ENCODE measurements around the gene STAT1.

Gene STAT1

DNA sequence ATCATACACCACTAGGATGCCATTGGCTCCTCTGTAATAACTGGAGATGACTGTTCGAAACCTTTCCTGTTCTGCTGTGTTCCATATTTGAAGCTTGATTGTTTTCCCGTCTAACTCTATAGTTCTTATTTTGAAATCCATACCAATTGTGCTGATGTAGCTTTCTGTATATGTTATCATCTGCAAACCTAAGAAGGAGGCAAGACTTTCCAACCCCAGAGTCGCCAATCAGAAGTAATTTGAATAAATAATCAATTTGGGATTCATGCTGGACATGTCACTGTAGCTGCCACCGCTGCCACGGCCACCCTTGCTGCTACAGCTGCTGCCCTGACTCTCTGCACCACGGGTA is 20.7 kb downstream of the STAT1 start:
- TF ChIP-seq EZH2 (IDR thresholded peaks at IDR 0.05; ENCODE audit: borderline replicate concordance, low read length): no peak
- TF ChIP-seq, protein P1, sequence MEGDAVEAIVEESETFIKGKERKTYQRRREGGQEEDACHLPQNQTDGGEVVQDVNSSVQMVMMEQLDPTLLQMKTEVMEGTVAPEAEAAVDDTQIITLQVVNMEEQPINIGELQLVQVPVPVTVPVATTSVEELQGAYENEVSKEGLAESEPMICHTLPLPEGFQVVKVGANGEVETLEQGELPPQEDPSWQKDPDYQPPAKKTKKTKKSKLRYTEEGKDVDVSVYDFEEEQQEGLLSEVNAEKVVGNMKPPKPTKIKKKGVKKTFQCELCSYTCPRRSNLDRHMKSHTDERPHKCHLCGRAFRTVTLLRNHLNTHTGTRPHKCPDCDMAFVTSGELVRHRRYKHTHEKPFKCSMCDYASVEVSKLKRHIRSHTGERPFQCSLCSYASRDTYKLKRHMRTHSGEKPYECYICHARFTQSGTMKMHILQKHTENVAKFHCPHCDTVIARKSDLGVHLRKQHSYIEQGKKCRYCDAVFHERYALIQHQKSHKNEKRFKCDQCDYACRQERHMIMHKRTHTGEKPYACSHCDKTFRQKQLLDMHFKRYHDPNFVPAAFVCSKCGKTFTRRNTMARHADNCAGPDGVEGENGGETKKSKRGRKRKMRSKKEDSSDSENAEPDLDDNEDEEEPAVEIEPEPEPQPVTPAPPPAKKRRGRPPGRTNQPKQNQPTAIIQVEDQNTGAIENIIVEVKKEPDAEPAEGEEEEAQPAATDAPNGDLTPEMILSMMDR (IDR thresholded peaks at IDR 0.05; ENCODE audit: low read length): no peak
- Histone ChIP-seq H3K79me2 (ENCODE audit: insufficient read depth, low read length) (no peaks in the 10 kb centered on the region), H3K9me2 (ENCODE audit: low read depth, low read length) (no peaks in the 10 kb centered on the region), H3F3A (ENCODE audit: insufficient read depth, low read length) (no peaks in the 10 kb centered on the region), H3K4me2 (ENCODE audit: low read length) (no peak overlapping the region), H3K9ac (ENCODE audit: low read length) (no peak overlapping the region), H3K4me1 (ENCODE audit: insufficient read depth, low read length, severe bottlenecking) (no peaks in the 10 kb centered on the region), H3K27me3 (ENCODE audit: insufficient read depth, low read length) (no peaks in the 10 kb centered on the region), H2AFZ (ENCODE audit: low read length) (no peak overlapping the region), H4K20me1 (ENCODE audit: insufficient read depth, low read length) (no peaks in the 10 kb centered on the region), H3K4me3 (ENCODE audit: low read depth, low read length, poor library complexity, severe bottlenecking) (no peak overlapping the region), H3K27ac (ENCODE audit: low read depth, low read length, poor library complexity, severe bottlenecking) (no peak overlapping the region), H3K9me3 (ENCODE audit: low read length) (no peaks in the 10 kb centered on the region), H3K36me3 (ENCODE audit: insufficient read depth, low read length) (peaks cover 89% of the 10 kb centered on the region)

- Histone ChIP-seq H3K79me2 (ENCODE audit: insufficient read depth, low read length) (no peaks in the 10 kb centered on the region), H3K4me3 (ENCODE audit: low read depth, low read length, poor library complexity, severe bottlenecking) (no peak overlapping the region), H2AFZ (ENCODE audit: low read length) (no peak overlapping the region), H4K20me1 (ENCODE audit: insufficient read depth, low read length) (no peaks in the 10 kb centered on the region), H3K9me3 (ENCODE audit: low read length) (no peaks in the 10 kb centered on the region), H3K27ac (ENCODE audit: low read depth, low read length, poor library complexity, severe bottlenecking) (no peak overlapping the region), H3K9me2 (ENCODE audit: low read depth, low read length) (no peaks in the 10 kb centered on the region), H3K36me3 (ENCODE audit: insufficient read depth, low read length) (peaks cover 91% of the 10 kb centered on the region), H3F3A (ENCODE audit: insufficient read depth, low read length) (no peaks in the 10 kb centered on the region), H3K9ac (ENCODE audit: low read length) (no peak overlapping the region), H3K4me1 (ENCODE audit: insufficient read depth, low read length, severe bottlenecking) (no peaks in the 10 kb centered on the region), H3K4me2 (ENCODE audit: low read length) (no peak overlapping the region), H3K27me3 (ENCODE audit: insufficient read depth, low read length) (no peaks in the 10 kb centered on the region)
- TF ChIP-seq, protein P1 (IDR thresholded peaks at IDR 0.05; ENCODE audit: low read length): no peak
- TF ChIP-seq EZH2 (IDR thresholded peaks at IDR 0.05; ENCODE audit: borderline replicate concordance, low read length): no peak
These were observed 23.8 kb downstream of the STAT1 start for GRCh38 chr2:190990132-190990531.

GRCh38 chr2:190988910-190989309 is 25.1 kb downstream of the STAT1 start:
- Histone ChIP-seq H4K20me1 (ENCODE audit: insufficient read depth, low read length) (no peaks in the 10 kb centered on the region), H3K27me3 (ENCODE audit: insufficient read depth, low read length) (no peaks in the 10 kb centered on the region), H3K9me3 (ENCODE audit: low read length) (no peaks in the 10 kb centered on the region), H3K4me3 (ENCODE audit: low read depth, low read length, poor library complexity, severe bottlenecking) (no peak overlapping the region), H3F3A (ENCODE audit: insufficient read depth, low read length) (no peaks in the 10 kb centered on the region), H3K4me2 (ENCODE audit: low read length) (no peak overlapping the region), H3K4me1 (ENCODE audit: insufficient read depth, low read length, severe bottlenecking) (no peaks in the 10 kb centered on the region), H3K79me2 (ENCODE audit: insufficient read depth, low read length) (no peaks in the 10 kb centered on the region), H2AFZ (ENCODE audit: low read length) (no peak overlapping the region), H3K9ac (ENCODE audit: low read length) (no peak overlapping the region), H3K36me3 (ENCODE audit: insufficient read depth, low read length) (peaks cover 94% of the 10 kb centered on the region), H3K9me2 (ENCODE audit: low read depth, low read length) (no peaks in the 10 kb centered on the region), H3K27ac (ENCODE audit: low read depth, low read length, poor library complexity, severe bottlenecking) (no peak overlapping the region)
- TF ChIP-seq EZH2 (IDR thresholded peaks at IDR 0.05; ENCODE audit: borderline replicate concordance, low read length): no peak
- TF ChIP-seq, protein P1 (IDR thresholded peaks at IDR 0.05; ENCODE audit: low read length): no peak

Data from OCI-LY1 (cell line).